Neural cell (in vitro differentiated cells): ENCODE measurements around the gene TOLLIP.

Experiments
- CTCF ChIP-seq: fragments of 450-650 bp; IDR thresholded peaks from 2 replicates; pipeline ENCODE4 v1.5.1; 2014; ENCODE audit warnings: antibody characterized with exemption, mild to moderate bottlenecking, moderate library complexity; ENCODE audit not compliant: poor library complexity, severe bottlenecking
- EP300 ChIP-seq: fragments of 450-650 bp; conservative IDR thresholded peaks from 2 replicates; pipeline ENCODE4 v1.6.1; 2014; ENCODE audit warnings: antibody characterized with exemption, mild to moderate bottlenecking, moderate library complexity; ENCODE audit not compliant: poor library complexity, severe bottlenecking
- EZH2 ChIP-seq: fragments of 200-600, 300-800 bp; shearing (Covaris generic), sonication (generic); IDR thresholded peaks from 2 replicates; pipeline ENCODE4 v1.6.1; 2014; ENCODE audit warnings: antibody characterized with exemption, low read length, borderline replicate concordance, mild to moderate bottlenecking; ENCODE audit not compliant: insufficient read depth, poor library complexity, severe bottlenecking

GRCh38 chr11:1279674-1280055 is 29.8 kb downstream of the TOLLIP start:
- TF ChIP-seq EZH2 (no peak), EP300 (no peak), CTCF (no peak)
